Activated CD4-positive, alpha-beta T cell treated with anti-CD3 and anti-CD28 coated beads, Interleukin-2, Interleukin-4, amounts not matched to agents 100 ng/mL and 50 ng/mL, durations not matched to agents 16 hours and 8 hours (primary cell): ENCODE data around the gene CCR5.
"Not testable (repeated sequence)": the region's sequence is repeated elsewhere in the genome, so short reads cannot be mapped to it uniquely, and the experiment has no call there.

ENCODE experiments used
- DNase-seq: peaks from one replicate; pipeline ENCODE4 v3.0.0-alpha.2; 2020; ENCODE audit warnings: low spot score

Gene CCR5

DNA sequence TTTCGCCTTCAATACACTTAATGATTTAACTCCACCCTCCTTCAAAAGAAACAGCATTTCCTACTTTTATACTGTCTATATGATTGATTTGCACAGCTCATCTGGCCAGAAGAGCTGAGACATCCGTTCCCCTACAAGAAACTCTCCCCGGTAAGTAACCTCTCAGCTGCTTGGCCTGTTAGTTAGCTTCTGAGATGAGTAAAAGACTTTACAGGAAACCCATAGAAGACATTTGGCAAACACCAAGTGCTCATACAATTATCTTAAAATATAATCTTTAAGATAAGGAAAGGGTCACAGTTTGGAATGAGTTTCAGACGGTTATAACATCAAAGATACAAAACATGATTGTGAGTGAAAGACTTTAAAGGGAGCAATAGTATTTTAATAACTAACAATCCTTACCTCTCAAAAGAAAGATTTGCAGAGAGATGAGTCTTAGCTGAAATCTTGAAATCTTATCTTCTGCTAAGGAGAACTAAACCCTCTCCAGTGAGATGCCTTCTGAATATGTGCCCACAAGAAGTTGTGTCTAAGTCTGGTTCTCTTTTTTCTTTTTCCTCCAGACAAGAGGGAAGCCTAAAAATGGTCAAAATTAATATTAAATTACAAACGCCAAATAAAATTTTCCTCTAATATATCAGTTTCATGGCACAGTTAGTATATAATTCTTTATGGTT, at the start of gene CCR5:
Gene CCR5, plus strand, starts transcription at position 108 of the 680 bp plus-strand sequence. CDS start 1,957 bp downstream, outside the sequence.
- peak; percentile 86 for DNase-seq

- DNase-seq: no peak
Observed at GRCh38 chr3:46321461-46322104, 49.2 kb upstream of the CCR5 start.

- no peak for DNase-seq
Observed at GRCh38 chr3:46324036-46324435, 46.7 kb upstream of the CCR5 start.

DNA sequence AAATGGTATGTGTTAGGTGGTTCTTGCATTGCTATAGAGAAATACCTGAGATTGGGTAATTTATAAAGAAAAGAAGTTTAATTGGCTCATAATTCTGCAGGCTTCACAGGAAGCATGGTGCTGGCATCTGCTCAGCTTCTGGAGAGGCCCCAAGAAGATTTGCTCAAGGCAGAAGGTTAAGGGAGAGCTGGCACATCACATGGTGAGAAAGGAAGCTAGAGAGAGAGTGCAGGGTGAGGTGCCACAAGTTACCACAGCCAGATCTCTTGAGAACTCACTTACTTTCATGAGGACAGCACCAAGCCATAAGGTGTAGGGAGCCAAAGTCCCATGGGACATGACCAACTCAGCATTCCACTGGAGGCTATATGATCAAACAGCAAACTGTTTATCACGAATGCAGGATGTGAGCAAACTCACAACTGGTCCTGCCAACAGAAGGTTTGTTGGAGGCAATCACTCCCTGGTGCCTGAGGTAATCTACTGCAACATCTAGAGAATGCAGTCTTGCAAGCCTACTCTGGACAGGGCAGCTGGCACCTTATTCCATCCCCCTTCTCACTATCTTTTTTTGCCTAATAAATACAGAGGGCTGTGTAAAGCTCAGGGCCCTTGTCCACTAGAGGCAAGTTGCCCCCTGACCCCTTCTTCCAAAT, 45.0 kb upstream of the CCR5 start:
- DNase-seq: no peak

- DNase-seq: not testable (repeated sequence)
Observed at GRCh38 chr3:46330676-46331075, 40.1 kb upstream of the CCR5 start.

DNA sequence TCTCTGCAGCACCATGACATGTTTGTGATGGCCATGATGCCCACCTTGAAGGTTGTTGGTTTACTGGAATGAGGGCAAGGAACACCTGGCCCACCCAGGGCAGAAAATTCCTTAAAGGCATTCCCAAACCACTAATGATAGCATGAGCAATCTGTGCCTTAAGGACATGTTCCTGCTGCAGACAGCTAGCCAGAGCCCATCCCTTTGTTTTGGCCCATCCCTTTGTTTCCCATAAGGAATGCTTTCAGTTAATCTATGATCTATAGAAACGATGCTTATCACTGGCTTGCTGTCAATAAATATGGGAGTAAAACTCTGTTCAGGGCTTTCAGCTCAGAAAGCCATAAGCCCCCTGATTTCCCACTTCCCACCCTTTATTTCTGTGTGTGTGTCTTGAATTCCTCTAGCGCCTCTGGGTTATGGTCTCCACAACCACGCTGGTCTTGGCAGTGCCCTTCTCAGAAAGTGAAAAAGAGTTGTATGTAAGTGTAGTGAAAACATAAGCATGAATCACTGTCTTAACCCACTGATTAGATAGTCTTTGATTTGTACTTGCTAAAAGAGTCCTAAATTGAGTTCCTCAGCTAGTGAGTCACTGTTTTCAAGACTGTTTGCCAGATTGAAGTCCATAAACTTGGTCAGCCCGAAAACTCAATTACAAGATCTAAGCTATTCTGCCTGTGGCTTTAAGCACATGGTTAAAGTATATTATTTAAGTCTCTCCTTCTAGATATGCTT, 35.8 kb upstream of the CCR5 start:
- peak; percentile 53 for DNase-seq

GRCh38 chr3:46335541-46335940, 35.2 kb upstream of the CCR5 start:
- DNase-seq: no peak

DNA sequence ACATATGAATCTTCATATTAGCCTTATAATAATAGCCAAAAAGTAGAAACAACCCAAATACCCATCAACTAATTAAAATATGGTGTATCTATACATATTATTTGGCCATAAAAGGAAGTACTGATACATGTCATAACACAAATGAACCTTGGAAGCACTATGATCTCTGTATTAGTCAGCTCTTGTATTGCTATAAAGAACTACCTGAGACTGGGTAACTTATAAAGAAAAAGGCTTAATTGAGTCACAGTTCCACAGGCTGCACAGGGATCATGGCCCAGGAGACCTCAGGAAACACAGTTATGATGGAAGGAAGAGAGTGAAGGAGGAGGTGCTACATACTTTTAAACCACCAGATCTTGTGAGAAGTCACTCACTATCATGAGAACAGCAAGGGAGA, 32.8 kb upstream of the CCR5 start:
- DNase-seq: peak; percentile 30

DNA sequence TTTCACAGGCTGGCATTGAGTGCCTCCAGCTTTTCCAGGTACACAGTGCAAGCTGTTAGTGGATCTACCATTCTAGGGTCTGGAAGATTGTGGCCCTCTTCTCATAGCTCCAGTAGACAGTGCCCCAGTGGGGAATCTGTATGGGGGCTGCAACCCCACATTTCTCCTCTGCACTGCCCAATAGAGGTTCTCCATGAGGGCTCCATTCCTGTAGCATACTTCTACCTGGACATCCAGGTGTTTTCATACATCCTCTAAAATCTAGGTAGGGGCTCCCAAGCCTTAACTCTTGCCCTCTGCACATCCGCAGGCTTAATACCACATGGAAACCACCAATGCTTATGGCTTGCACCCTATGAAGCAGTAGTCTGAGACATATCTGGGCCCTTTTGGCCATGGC, 31.9 kb upstream of the CCR5 start:
- no peak for DNase-seq

- DNase-seq: no peak
Observed at GRCh38 chr3:46344476-46344875, 26.3 kb upstream of the CCR5 start.

GRCh38 chr3:46348823-46349482, 21.8 kb upstream of the CCR5 start:
- DNase-seq: no peak

- DNase-seq: peak; percentile 60
Observed at GRCh38 chr3:46349484-46350261, 21.1 kb upstream of the CCR5 start.

- DNase-seq: no peak
Observed at GRCh38 chr3:46350262-46350565, 20.5 kb upstream of the CCR5 start.

GRCh38 chr3:46351646-46352045, 19.1 kb upstream of the CCR5 start:
- DNase-seq: no peak

DNA sequence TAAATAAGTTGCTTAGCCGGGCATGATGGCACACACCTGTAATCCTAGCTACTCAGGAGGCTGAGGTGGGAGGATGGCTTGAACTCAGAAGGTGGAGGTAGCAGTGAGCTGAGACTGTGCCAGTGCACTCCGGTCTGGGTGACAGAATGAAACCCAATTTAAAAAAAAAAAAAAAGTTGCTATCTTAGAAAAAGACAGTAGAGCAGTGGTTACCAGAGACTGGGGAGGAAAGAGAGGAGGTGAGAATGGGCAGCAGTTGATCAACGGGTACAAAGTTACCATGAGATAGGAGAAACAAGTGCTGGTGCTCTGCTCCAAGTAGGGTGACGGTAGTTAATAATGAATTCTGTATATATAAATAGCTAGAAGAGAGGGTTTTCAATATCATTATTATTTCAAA, 17.7 kb upstream of the CCR5 start:
- no peak for DNase-seq

- peak; percentile 32 for DNase-seq
Observed at GRCh38 chr3:46353647-46354410, 16.9 kb upstream of the CCR5 start, which contains the start of gene CCR2. TSS of gene CCR2 (plus strand) at chr3:46354111. CDS start at chr3:46357528, 3,417 bp downstream.

DNA sequence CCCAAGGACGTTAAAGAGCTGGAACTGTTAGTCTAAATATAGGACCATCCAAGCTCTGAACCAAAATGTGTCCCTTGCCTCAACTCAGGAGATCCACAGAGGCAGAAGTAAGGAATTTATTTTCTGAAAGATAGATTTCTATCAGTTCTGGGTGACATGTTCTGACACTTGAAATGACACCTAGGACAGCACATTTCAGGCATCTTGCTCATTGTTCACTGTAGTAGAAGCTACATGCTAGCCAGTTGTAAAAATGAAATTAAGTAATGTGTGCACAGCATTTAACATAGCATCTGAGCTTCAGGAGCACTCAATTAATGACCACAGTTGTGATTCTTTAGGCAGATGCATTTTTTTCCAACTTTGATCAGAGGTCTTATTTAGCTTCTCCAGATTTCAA, 16.3 kb upstream of the CCR5 start:
- no peak for DNase-seq

GRCh38 chr3:46354984-46355383, 15.8 kb upstream of the CCR5 start:
- no peak for DNase-seq

DNA sequence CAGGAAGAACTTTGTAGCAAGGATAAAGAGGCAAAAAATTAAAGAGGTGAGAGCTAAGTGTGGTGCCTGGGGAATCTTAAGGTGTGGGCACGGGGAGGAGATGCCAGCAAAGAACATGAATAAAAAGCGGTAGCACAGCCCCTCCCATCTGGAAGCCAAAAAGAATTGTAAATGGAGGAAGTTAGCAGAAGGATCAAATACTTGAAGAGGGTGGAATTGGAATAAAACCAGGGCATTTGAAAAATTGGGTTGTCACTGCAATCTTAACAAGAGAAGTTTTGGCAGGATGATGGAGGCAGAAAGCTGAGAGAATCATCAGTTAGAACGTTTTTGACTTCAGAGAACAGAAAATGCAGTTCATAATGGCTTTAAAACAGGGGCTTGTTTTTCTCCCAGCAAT, 14.5 kb upstream of the CCR5 start:
- DNase-seq: no peak

DNA sequence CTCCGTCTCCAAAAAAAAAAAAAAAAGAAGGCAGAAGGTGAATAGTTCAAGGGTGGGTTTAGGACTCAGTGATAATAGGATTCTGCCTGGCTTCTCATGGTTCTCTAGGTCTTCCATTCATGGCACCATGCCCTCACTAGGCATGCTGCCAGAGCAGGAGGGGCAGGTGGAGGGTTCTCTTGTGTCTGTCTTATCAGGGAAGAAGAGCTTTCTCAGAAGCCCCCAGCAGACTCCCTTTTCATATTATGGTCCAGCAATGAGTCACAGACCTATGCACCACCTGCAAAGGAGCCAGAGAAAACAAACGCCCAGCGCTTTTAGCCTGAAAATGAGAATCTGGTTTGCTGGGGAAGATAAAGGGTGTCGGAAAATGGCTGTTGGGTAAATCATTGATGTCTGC, 13.8 kb upstream of the CCR5 start:
- DNase-seq: no peak

GRCh38 chr3:46358466-46358865, 12.3 kb upstream of the CCR5 start:
- no peak for DNase-seq
